GM20431 (cell line): ENCODE results near the gene THSD7A.
"Not testable (repeated sequence)": the region's sequence is repeated elsewhere in the genome, so short reads cannot be mapped to it uniquely, and the experiment has no call there.

Experiments
- in situ Hi-C: fragments of 300-500 bp; cut with MseI, MboI; formaldehyde crosslinking; loops from one replicate; pipeline ENCODE4 v1.15.0; 2020; ENCODE audit warnings: low sequenced_read_pairs; ENCODE audit not compliant: unreplicated experiment

The THSD7A gene

DNA sequence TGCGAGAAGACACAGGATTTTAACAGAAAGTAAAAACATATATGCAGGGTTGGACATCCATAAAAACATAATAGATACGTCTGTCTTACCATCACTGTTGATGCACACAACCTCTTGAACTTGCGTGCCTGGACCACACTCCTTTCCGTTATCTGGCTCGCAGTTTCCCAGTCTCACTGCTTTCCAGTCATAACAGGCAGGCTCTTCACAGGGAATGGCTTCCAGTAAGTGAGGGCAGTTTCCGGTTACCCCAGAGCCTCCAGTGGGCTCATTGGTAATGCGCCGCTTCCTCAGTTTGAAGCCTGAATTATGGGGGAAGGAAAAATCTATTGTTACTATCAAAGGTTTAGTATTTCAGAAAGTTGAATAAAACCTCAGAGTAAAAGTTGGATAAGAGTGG, 290.7 kb downstream of the THSD7A start:
- in situ Hi-C loops, result no loop called here

- in situ Hi-C loops, result no loop called here
These were observed 291.7 kb downstream of the THSD7A start for GRCh38 chr7:11540271-11540761.

GRCh38 chr7:11539853-11540252, 292.1 kb downstream of the THSD7A start:
- in situ Hi-C loops, result no loop called here

DNA sequence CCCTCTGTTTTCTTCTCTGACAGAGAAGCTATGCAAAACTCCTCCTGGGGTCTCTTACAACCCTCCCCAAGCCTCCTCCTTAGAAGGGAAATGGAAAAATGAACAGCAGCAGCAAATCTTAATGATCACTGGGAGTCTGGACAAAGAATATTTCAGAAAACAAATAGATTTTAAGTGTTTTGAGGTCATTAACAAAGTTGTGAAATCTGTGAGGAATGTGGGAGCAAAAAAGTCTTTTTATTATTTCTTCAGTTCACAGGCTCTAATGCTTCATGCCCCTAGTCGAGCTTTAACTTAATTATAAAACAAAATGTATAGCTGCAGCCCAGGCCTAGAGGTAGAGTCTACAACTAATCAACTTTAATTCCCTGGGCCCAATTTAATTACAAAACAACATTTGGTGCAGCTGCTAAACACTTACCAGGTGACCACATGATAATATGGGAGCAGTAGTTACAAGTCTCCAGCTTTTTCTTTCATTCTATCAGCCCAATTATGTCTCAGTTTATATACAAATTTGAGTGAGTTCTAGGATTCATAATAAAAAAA, 293.2 kb downstream of the THSD7A start:
- in situ Hi-C loops, result no loop called here

GRCh38 chr7:11533229-11533820, 298.7 kb downstream of the THSD7A start:
- in situ Hi-C loops, result no loop called here

- in situ Hi-C loops, result no loop called here
These were observed 302.6 kb downstream of the THSD7A start for GRCh38 chr7:11529382-11529781.

DNA sequence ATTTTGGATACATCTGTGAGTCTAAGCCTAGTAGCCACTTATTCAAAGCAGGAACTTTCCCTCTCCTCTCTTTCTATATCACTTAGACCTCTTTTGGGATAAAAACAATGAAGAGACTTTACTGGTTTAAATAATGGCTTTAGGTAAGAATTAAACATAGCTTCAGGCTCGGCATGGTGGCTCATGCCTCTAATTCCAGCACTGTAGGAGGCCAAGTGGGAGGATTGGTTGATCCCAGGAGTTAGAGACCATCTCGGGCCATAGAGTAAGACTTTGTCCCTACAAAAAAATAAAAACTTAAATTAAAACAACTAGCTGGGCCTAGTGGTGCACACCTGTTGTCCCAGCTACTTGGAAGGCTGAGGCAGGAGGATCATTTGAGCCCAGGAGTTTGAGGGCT, 304.3 kb downstream of the THSD7A start:
- in situ Hi-C loops, result no loop called here

DNA sequence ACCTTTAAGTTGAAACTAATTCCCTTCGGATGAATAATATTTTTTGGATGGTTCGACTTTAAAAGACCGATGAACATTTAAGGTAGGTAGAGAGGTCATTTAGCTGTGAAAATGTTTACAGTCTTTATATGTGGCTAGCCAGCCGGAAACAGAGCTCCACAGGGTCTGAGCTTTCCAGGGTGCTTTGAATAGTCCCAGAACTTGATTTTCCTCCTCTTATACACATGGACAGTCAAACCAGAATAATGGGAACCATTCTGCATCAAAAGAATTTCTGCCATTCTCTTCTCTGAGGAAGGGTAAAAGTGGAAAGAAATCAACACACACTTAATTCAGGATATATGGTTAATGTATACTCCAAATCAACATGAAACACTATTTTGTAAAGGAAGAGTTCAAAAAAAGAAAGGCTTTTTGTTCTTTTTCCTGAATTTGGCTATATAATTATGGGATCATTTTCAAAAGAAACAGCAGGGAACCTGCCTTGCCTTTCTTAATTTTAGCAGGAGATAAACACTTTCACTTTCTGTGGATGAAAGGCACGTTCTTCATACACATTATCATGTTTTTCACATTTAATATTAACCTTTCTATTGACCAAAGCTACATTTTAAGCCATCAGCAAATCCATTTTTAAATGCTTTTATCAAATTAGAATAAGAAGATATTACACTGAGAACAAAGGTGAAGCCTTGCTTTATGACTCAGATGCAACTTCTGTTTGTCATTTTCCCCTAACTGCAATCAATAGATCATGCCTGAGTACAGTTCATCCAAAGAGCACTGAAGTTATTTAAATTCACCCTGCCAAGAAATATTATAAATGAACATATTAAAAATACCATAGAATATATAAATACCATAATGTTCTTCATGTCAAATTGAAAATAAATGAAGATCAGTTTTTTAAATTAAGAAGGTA, 307.3 kb downstream of the THSD7A start:
- in situ Hi-C loops, result no loop called here

GRCh38 chr7:11521964-11522499, 310.0 kb downstream of the THSD7A start:
- in situ Hi-C loops, result not testable (repeated sequence)

DNA sequence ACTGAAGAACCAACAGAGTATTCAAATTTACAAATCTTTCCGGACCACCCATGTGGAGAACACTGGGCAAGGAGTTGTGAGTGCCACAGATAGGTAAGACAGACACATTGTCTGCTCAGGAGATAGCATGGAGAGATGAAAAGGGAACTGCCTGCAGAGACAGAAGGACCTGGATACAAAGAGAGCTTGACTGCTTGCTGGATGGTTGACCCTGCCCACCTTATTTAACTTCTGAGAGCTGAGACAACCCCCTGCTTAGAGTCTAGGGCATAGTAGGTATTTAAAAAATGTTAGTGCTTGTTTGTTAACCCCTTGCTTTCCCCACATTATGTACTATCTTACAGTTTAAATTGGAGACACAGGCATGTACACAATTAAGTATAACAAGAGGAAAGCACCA, 314.1 kb downstream of the THSD7A start:
- in situ Hi-C loops, result no loop called here

DNA sequence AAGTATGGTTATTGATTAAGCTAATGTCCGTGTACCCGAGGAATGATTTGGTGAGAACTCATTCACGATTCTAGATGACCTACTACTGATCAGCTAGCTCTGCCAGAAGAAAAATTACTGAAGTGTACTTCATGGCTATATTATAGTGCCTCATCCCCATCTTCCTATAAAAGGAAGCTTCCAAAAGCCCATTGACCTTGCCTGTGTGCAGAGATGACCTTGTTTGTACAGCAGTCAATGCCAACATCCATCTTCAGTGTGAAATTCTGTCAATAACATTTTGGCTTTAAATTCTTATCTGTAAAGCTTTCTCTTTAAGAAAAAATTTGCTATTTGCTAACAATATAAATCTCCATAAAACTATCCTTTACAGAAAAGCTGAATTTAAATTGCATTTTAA, 315.7 kb downstream of the THSD7A start:
- in situ Hi-C loops, result no loop called here

- in situ Hi-C loops, result no loop called here
These were observed 318.5 kb downstream of the THSD7A start for GRCh38 chr7:11513460-11513859.

- in situ Hi-C loops, result no loop called here
These were observed 324.1 kb downstream of the THSD7A start for GRCh38 chr7:11507929-11508328.

- in situ Hi-C loops, result no loop called here
These were observed 325.6 kb downstream of the THSD7A start for GRCh38 chr7:11506417-11506816.

- in situ Hi-C loops, result no loop called here
These were observed 326.5 kb downstream of the THSD7A start for GRCh38 chr7:11505471-11505985.

GRCh38 chr7:11492307-11492706, 339.7 kb downstream of the THSD7A start:
- in situ Hi-C loops, result no loop called here

DNA sequence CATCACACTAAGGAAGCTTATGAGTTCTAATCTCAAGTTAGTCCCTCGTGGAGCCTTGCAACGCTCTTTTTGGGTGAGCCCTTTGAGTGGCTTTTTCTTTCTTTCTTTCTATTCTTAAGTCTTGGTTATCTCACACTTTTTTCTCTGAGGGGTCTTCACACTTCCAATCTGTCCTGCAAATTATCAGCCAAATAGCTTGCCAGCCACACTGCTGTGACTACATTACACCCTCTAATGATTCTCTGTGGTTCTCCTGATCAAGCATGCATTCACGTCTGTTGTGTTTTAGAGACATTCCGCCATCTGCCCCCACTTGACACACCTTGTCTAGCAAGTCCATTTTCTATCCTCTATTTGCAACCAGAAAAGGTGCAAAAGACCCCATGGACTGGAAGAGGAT, 340.2 kb downstream of the THSD7A start:
- in situ Hi-C loops, result no loop called here

DNA sequence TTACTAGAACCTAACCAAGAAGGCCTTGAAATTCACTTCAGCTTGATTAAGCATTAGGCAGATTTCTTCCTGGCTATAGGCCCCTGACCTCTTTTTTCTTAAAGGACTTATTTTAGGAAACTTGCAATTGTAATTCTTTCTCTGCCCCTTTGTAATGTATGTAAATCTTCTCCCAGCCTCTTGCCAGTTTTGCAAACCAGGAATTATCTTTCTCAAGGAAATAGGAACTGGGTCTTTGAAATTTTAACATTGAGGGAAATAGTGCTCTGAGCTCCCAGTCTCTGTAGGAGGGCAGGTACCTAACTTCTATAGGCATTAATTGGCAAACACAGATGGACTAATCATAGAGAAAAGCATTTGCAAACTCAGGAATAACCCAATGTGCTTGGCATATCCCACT, 342.7 kb downstream of the THSD7A start:
- in situ Hi-C loops, result no loop called here

- in situ Hi-C loops, result no loop called here
These were observed 345.7 kb downstream of the THSD7A start for GRCh38 chr7:11486271-11486670.

DNA sequence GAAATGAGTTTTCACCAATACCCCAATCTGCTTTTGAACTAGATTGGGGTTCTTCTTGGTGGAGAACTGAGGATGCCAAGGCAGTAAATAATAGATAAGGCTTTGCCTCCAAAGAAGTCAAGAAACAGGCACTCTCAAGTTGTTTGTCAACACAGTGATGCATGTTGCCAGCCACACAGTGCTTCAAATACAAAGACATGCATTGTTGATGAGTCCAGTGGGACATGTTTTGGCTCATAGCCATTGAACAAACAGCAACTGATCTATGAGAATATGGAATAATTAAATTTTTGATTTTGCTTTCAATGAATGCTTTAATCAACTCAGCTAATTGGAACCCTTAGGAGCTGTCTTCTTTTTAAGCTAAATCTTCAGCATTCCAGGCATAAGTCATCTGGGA, 346.4 kb downstream of the THSD7A start:
- in situ Hi-C loops, result no loop called here

DNA sequence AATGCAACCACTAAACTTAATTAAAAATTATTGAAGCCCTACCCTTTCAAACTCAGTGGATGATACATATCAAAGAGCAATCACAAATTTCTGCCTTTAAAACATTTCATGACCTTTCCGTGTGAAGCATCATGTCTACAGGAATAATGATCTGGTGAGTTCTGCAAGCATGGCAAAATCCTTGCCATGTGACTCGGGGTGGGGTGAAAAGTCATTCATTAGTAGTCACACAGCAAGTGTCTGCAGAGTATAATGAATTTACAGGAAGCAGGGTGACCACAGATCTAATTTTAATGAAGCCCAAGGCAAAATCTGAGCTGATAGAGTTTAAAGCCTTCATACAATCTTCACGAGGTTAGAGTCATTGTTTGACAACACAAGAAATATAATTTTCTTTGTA, 351.9 kb downstream of the THSD7A start:
- in situ Hi-C loops, result no loop called here
